ENCODE data around the gene CCDC110.

Gene CCDC110

DNA sequence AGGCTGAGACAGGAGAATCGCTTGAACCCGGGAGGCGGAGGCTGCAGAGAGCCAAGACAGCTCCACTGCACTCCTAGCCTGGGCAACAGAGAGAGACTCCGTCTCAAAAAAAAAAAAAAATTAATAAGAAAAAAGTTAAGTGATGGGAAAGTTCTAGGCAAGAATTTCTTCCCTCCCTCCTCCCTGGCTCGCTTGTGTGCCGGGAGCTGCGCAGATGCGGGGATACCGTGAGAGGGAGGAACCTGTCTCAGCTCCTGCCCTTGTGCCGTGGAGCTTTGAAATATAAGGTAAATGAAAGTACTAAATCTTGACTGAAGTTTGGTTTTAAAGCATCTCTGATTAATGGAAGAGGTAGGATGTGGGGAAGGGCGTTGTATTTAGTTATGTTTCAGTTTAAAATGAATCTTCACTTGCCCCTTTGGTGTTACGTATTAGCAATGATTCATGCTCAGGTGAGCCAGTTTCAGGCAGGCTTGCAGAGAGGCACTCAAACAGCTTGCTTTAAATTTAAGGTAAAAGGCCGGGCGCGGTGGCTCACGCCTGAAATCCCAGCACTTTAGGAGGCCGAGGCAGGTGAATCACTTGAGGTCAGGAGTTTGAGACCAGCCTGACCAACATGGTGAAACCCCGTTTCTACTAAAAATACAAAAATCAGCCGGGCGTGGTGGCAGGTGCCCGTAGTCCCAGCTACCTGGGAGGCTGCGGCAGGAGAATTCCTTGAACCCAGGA is 44.4 kb downstream of the CCDC110 start:
- H3K27ac ChIP-seq, result no peak overlapping the region
- no peak overlapping the region for H3K4me3 ChIP-seq (ENCODE audit: low read depth, low read length)
- no peak for DNase-seq
- no peaks in the 10 kb centered on the region for H3K36me3 ChIP-seq (replicated peaks)
- no peaks in the 10 kb centered on the region for H3K27me3 ChIP-seq (replicated peaks)
- TF ChIP-seq CTCF (IDR thresholded peaks at IDR 0.05; ENCODE audit: low read depth, low read length, missing control alignments), result no peak
- in situ Hi-C loops (cut with HindIII; ENCODE audit: low pct_ligation_motif_present, low sequenced_read_pairs), result no loop called here

DNA sequence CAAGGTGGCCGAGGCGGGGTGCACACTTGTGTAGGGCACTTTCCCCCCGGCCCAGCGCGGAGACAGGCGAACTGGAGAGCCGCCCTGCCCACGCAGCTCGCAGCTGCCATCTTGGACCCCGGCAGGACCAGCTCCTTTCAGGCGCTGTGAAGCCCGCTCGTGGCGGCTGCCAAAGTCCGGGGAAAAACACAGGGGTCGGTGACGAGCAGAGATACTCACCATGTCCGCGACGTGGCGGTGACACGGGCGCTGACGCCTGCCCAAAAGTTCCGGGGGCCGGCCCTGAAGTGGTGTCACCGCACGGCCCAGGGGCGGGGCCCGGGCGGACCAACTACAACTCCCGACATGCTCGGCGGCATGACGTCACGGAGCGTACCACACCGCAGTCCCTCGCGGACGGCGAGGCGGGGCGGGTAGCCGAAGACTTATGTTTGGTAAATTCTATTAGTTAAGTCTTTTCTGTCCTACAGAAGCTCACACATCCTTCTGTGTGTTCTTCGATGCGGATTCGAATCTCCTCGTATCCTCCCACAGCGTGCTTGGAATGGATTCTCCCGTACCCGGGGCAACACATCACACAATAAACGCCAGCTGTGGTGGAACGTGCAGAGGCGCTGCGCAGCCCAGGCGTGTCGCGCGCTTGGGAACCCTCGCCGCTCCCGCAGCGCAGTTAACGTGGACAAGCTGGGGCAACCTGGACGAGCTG is 45.7 kb downstream of the CCDC110 start, which contains the start of gene UFSP2:
Gene UFSP2, minus strand, starts transcription at position 318 of the 706 bp plus-strand sequence. Its CDS starts 96 bp downstream, at position 222.
- in situ Hi-C loops (cut with HindIII; ENCODE audit: low pct_ligation_motif_present, low sequenced_read_pairs), result no loop called here
- Histone ChIP-seq H3K27me3 (replicated peaks) (no peaks in the 10 kb centered on the region), H3K4me3 (ENCODE audit: low read depth, low read length) (peak within 1 kb of the TSS; percentile 92), H3K27ac (peak within 1 kb of the TSS; percentile 100), H3K36me3 (replicated peaks) (no peaks in the 10 kb centered on the region)
- peak; percentile 81 for DNase-seq
- no peak for TF ChIP-seq CTCF (IDR thresholded peaks at IDR 0.05; ENCODE audit: low read depth, low read length, missing control alignments)

- in situ Hi-C loops (cut with HindIII; ENCODE audit: low pct_ligation_motif_present, low sequenced_read_pairs), result no loop called here
- DNase-seq, result no peak
- TF ChIP-seq CTCF (IDR thresholded peaks at IDR 0.05; ENCODE audit: low read depth, low read length, missing control alignments), result no peak
- Histone ChIP-seq H3K27me3 (replicated peaks) (no peaks in the 10 kb centered on the region), H3K4me3 (ENCODE audit: low read depth, low read length) (peak overlapping the region; percentile 92), H3K27ac (peak overlapping the region; percentile 100), H3K36me3 (replicated peaks) (no peaks in the 10 kb centered on the region)
Measured at GRCh38 chr4:185424905-185425646, 46.5 kb downstream of the CCDC110 start.

- peak; percentile 68 for DNase-seq
- Histone ChIP-seq H3K27me3 (replicated peaks) (no peaks in the 10 kb centered on the region), H3K27ac (no peak overlapping the region), H3K4me3 (ENCODE audit: low read depth, low read length) (no peak overlapping the region), H3K36me3 (replicated peaks) (peaks cover 18% of the 10 kb centered on the region)
- TF ChIP-seq CTCF (IDR thresholded peaks at IDR 0.05; ENCODE audit: low read depth, low read length, missing control alignments), result no peak
- in situ Hi-C loops (cut with HindIII; ENCODE audit: low pct_ligation_motif_present, low sequenced_read_pairs), result no loop called here
Measured at GRCh38 chr4:185421366-185422124, 50.0 kb downstream of the CCDC110 start.

DNA sequence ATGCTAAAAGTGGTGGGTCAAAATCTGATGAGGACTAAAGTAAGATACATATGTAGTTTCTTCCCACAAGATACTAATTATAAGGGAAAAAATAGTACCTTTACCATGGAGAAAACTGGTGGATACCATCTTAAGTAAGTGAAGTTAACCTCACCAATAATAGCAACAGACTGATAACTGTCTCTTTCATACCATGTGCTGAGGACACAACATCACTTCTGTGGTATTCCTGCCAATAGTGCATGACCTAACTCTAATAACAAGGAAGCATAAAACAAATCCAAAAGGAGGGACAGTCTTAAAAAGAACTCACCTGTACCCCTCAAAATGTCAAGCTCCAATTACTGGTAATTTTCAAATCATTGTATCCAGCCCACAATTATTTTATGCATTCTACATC is 54.6 kb downstream of the CCDC110 start:
- TF ChIP-seq CTCF (IDR thresholded peaks at IDR 0.05; ENCODE audit: low read depth, low read length, missing control alignments), result no peak
- H3K27ac ChIP-seq, result no peak overlapping the region
- peaks cover 32% of the 10 kb centered on the region for H3K36me3 ChIP-seq (replicated peaks)
- no peaks in the 10 kb centered on the region for H3K27me3 ChIP-seq (replicated peaks)
- no peak overlapping the region for H3K4me3 ChIP-seq (ENCODE audit: low read depth, low read length)
- DNase-seq, result no peak
- in situ Hi-C loops (cut with HindIII; ENCODE audit: low pct_ligation_motif_present, low sequenced_read_pairs), result no loop called here

All from brain microvascular endothelial cell (primary cell).